K562 (cell line): ENCODE data around the gene NR0B2. TPM values are rescaled to one million over a fixed set of nuclear protein-coding genes. Genes with fewer than 3 reads are reported as not detected.

Experiments used
- FOXK2 ChIP-seq, 2 experiments: fragments of 450-650 bp; IDR thresholded peaks in 1 of 2; conservative IDR thresholded peaks in 1 of 2; 2 replicates each; pipeline ENCODE4 v1.6.1; 2016; ENCODE audit warnings: low read depth in 2 of 2, mild to moderate bottlenecking in 1 of 2
- ILK ChIP-seq: fragments of 450-650 bp; IDR thresholded peaks from 2 replicates; pipeline ENCODE4 v1.6.1; 2016; ENCODE audit warnings: missing genetic modification characterization, low read depth, mild to moderate bottlenecking, missing compliant biosample characterization, moderate library complexity, borderline replicate concordance
- KLF10 ChIP-seq: fragments of 250-450 bp; sonication (Bioruptor Pico); IDR thresholded peaks from 2 replicates; pipeline ENCODE4 v1.6.1; 2021; ENCODE audit warnings: matching md5 sums
- MCM3 ChIP-seq: fragments of 450-650 bp; IDR thresholded peaks from 2 replicates; pipeline ENCODE4 v1.6.1; 2016
- MYBL2 ChIP-seq, 2 experiments: fragments of 450-650 bp in 1 of 2; sonication (generic) in 1 of 2; formaldehyde crosslinking in 1 of 2; IDR thresholded peaks; 2 replicates each; pipeline versions ENCODE4 v1.6.1 to v1.8.1; 2017 to 2022; ENCODE audit warnings: borderline replicate concordance in 1 of 2, inconsistent platforms in 1 of 2, low read depth in 1 of 2, mild to moderate bottlenecking in 1 of 2, missing genetic modification reagents in 1 of 2, moderate library complexity in 1 of 2
- PHF20 ChIP-seq: fragments of 450-650 bp; IDR thresholded peaks from 2 replicates; pipeline ENCODE4 v1.6.1; 2018; ENCODE audit not compliant: partially characterized antibody
- POLR3G ChIP-seq: IDR thresholded peaks from 2 replicates; pipeline ENCODE4 v1.6.1; 2011; ENCODE audit not compliant: insufficient read length, insufficient replicate concordance; ENCODE audit errors: extremely low read depth
- SRSF9 ChIP-seq: fragments of 200-400 bp; formaldehyde crosslinking; IDR thresholded peaks from 2 replicates; pipeline ENCODE4 v1.6.1; 2017; ENCODE audit warnings: low read depth, low read length, borderline replicate concordance
- TCFL5 ChIP-seq: fragments of 250-450 bp; sonication (Bioruptor Pico); conservative IDR thresholded peaks from 2 replicates; pipeline ENCODE4 v1.6.1; 2021; ENCODE audit warnings: mild to moderate bottlenecking, moderate library complexity, matching md5 sums
- XRCC5 ChIP-seq: fragments of 200-400 bp; formaldehyde crosslinking; IDR thresholded peaks from 2 replicates; pipeline ENCODE4 v1.6.1; 2017; ENCODE audit warnings: low read depth, mild to moderate bottlenecking, low read length
- ZNF740 ChIP-seq, 3 experiments: fragments of 200-800 bp in 1 of 3; sonication (Bioruptor generic) in 1 of 3; sonication (generic) in 1 of 3; formaldehyde crosslinking in 1 of 3; IDR thresholded peaks; 2 replicates each; pipeline versions ENCODE4 v1.6.1 to v1.8.0; 2016 to 2022; ENCODE audit warnings: mild to moderate bottlenecking in 2 of 3, missing compliant biosample characterization in 2 of 3, missing genetic modification characterization in 2 of 3, missing genetic modification reagents in 1 of 3
- polyA plus RNA-seq, 8 experiments: library from polyadenylated mRNA; depleted of rRNA in 4 of 8; stranded (reverse) in 5 of 8; unstranded in 3 of 8; fragments of >200 nt; fragmentation: Nextera tagmentation in 2 of 8; fragmentation: Illumina TruSeq in 1 of 8; extraction: Ambion mirVana in 2 of 8; extraction: Trizol in 1 of 8; gene quantifications; 2 replicates each; pipeline versions ENCODE4 v1.2.1 to v1.2.3, GENCODE V29; 2011 to 2014; ENCODE audit warnings: inconsistent platforms in 1 of 8, missing spikeins in 1 of 8
- total RNA-seq, 7 experiments: library from RNA; depleted of rRNA in 6 of 7; stranded (reverse); fragments of >200 nt in 6 of 7; fragmentation: Illumina TruSeq in 2 of 7; extraction: Trizol in 2 of 7; gene quantifications; 2 replicates each; pipeline versions ENCODE4 v1.2.1 to v1.2.3, GENCODE V29; 2011 to 2021; ENCODE audit warnings: low replicate concordance in 1 of 7
- TF ChIP-seq, protein P1 (sequence below): fragments of 450-650 bp; formaldehyde crosslinking; IDR thresholded peaks from 2 replicates; pipeline ENCODE4 v1.4.0; 2022; ENCODE audit warnings: missing genetic modification characterization
- TF ChIP-seq, protein P2 (sequence below): sonication (generic); formaldehyde crosslinking; IDR thresholded peaks from 2 replicates; pipeline ENCODE4 v1.8.0; 2023; ENCODE audit warnings: mild to moderate bottlenecking, missing genetic modification reagents
- TF ChIP-seq, protein P3 (sequence below): sonication (generic); formaldehyde crosslinking; IDR thresholded peaks from 2 replicates; pipeline ENCODE4 v1.8.1; 2023; ENCODE audit warnings: mild to moderate bottlenecking, missing genetic modification reagents
- TF ChIP-seq, protein P4 (sequence below): fragments of 250-450 bp; sonication (Bioruptor Pico); IDR thresholded peaks from 2 replicates; pipeline ENCODE4 v1.6.1; 2021; ENCODE audit warnings: mild to moderate bottlenecking

Gene NR0B2
- total and polyA plus RNA-seq, 9 of the 15 experiments (the other 6 are each of a cell fraction or from before 2014, with no cell fraction given): not detected

DNA sequence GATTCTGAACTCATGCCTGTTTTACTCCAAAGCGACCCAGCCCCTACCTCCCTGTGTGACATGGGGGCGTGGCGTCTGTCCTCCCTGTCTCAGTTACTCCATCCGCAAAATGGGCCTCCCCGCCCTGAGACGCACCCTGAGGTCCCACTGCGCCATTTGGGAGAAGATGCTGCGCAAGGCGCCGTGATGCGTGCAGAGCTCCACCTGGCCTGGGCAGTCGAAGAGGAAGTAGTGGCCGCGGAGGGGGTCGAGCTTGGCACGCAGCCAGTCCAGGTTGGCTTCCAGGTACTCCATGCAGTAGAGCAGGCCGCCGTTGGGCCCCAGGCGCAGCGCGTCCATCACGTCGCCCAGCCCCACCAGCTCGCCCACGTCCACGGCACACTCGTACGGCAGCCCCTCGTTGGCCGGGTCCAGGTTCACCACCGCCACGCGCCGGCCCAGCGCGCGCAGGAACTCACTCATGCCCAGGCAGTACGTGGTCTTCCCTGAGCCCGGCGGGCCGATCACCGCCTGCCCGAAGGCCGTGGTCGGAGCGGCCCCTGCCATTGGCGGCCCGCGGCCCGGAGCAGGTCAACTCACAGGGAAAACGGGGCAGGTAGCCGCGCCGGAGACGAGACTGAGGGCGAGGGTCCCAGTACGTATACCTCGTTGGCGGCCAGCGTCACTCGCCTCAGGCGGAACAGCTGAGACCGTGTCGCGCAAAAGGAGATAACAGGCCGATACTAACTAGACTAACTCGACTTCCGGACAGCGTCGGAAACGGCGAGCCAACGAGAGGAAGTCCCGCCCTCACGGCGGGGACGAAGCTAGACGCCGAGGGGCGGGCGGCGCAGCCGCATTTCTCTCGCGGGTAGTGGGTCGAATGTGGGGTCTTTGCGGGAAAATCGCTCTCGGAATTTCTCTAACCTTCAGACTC is 24.0 kb downstream of the NR0B2 start, which contains the start of gene GPN2 (continued):
- TF ChIP-seq XRCC5 (no peak), SRSF9 (no peak), PHF20 (peak; percentile 89), FOXK2 (conservative IDR thresholded peaks at IDR 0.05 in 1 of 2, IDR thresholded peaks at IDR 0.05 in 1 of 2; ENCODE audit: low read depth in 2 of 2) (peak; percentile 64), TCFL5 (CRISPR knock-in tag) (no peak), MYBL2 (IDR thresholded peaks at IDR 0.05; ENCODE audit: low read depth) (no peak), MYBL2 (CRISPR knock-in tag; IDR thresholded peaks at IDR 0.05; ENCODE audit: borderline replicate concordance) (peak; percentile 85; the same call in 1 of the 2 replicates), ZNF740 (CRISPR knock-in tag; IDR thresholded peaks at IDR 0.05) (no peak; the same call in 1 of the 2 replicates), ZNF740 (tag; IDR thresholded peaks at IDR 0.05) (no peak), KLF10 (CRISPR knock-in tag) (no peak), ILK (tag) (no peak), MCM3 (no peak), POLR3G (no peak)
- TF ChIP-seq, protein P1, sequence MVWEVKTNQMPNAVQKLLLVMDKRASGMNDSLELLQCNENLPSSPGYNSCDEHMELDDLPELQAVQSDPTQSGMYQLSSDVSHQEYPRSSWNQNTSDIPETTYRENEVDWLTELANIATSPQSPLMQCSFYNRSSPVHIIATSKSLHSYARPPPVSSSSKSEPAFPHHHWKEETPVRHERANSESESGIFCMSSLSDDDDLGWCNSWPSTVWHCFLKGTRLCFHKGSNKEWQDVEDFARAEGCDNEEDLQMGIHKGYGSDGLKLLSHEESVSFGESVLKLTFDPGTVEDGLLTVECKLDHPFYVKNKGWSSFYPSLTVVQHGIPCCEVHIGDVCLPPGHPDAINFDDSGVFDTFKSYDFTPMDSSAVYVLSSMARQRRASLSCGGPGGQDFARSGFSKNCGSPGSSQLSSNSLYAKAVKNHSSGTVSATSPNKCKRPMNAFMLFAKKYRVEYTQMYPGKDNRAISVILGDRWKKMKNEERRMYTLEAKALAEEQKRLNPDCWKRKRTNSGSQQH (CRISPR knock-in tag): peak; percentile 78; the same call in 1 of the 2 replicates
- TF ChIP-seq, protein P2, sequence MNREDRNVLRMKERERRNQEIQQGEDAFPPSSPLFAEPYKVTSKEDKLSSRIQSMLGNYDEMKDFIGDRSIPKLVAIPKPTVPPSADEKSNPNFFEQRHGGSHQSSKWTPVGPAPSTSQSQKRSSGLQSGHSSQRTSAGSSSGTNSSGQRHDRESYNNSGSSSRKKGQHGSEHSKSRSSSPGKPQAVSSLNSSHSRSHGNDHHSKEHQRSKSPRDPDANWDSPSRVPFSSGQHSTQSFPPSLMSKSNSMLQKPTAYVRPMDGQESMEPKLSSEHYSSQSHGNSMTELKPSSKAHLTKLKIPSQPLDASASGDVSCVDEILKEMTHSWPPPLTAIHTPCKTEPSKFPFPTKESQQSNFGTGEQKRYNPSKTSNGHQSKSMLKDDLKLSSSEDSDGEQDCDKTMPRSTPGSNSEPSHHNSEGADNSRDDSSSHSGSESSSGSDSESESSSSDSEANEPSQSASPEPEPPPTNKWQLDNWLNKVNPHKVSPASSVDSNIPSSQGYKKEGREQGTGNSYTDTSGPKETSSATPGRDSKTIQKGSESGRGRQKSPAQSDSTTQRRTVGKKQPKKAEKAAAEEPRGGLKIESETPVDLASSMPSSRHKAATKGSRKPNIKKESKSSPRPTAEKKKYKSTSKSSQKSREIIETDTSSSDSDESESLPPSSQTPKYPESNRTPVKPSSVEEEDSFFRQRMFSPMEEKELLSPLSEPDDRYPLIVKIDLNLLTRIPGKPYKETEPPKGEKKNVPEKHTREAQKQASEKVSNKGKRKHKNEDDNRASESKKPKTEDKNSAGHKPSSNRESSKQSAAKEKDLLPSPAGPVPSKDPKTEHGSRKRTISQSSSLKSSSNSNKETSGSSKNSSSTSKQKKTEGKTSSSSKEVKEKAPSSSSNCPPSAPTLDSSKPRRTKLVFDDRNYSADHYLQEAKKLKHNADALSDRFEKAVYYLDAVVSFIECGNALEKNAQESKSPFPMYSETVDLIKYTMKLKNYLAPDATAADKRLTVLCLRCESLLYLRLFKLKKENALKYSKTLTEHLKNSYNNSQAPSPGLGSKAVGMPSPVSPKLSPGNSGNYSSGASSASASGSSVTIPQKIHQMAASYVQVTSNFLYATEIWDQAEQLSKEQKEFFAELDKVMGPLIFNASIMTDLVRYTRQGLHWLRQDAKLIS (CRISPR knock-in tag): peak; percentile 95
- TF ChIP-seq, protein P3, sequence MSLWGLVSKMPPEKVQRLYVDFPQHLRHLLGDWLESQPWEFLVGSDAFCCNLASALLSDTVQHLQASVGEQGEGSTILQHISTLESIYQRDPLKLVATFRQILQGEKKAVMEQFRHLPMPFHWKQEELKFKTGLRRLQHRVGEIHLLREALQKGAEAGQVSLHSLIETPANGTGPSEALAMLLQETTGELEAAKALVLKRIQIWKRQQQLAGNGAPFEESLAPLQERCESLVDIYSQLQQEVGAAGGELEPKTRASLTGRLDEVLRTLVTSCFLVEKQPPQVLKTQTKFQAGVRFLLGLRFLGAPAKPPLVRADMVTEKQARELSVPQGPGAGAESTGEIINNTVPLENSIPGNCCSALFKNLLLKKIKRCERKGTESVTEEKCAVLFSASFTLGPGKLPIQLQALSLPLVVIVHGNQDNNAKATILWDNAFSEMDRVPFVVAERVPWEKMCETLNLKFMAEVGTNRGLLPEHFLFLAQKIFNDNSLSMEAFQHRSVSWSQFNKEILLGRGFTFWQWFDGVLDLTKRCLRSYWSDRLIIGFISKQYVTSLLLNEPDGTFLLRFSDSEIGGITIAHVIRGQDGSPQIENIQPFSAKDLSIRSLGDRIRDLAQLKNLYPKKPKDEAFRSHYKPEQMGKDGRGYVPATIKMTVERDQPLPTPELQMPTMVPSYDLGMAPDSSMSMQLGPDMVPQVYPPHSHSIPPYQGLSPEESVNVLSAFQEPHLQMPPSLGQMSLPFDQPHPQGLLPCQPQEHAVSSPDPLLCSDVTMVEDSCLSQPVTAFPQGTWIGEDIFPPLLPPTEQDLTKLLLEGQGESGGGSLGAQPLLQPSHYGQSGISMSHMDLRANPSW: peak; percentile 58
- TF ChIP-seq, protein P4, sequence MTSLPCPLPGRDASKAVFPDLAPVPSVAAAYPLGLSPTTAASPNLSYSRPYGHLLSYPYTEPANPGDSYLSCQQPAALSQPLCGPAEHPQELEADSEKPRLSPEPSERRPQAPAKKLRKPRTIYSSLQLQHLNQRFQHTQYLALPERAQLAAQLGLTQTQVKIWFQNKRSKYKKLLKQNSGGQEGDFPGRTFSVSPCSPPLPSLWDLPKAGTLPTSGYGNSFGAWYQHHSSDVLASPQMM (CRISPR knock-in tag): no peak
